ENCODE measurements around the gene ZBED6.

The ZBED6 gene

DNA sequence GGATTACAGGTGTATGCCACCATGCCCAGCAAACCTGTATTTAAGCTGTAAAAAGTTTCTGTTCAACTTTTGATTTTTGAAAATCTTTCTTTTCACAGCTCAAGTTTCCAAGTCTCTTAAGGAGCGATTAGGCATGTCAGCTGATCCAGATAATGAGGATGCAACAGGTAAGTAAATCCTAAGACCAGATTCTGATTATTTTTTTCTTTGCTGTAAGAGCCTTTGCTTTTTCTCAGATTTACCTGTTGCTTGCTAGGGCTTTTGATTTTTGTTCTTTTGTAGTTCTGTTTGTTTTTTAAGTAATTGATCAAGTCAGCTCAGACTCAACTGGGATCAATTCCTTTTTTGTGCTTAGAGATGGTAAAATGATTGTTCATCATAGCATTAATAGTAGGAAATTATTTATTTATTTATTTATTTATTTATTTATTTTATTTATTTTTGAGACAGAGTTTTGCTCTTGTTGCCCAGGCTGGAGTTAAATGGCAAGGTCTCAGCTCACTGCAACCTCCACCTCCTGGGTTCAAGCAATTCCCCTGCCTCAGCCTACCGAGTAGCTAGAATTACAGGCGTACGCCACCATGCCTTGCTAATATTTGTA lies 44.9 kb downstream of the ZBED6 start:
- no peak for DNase-seq (ENCODE audit: low spot score)

DNA sequence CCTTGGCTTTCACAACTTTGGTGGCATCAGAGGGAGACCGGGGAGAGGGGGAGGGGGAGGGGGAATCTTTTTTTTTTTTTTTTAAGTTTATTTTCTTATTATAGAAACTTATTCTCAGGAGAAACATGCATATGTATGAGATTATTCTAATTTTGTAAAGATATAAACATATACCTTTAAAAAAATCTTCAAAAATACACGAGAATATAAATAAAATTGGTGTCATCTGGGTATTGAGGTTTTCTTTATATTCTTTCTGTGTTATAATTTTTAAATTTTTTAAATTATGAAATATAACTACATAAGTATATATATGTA lies 47.1 kb downstream of the ZBED6 start:
- DNase-seq (ENCODE audit: low spot score), result no peak

DNA sequence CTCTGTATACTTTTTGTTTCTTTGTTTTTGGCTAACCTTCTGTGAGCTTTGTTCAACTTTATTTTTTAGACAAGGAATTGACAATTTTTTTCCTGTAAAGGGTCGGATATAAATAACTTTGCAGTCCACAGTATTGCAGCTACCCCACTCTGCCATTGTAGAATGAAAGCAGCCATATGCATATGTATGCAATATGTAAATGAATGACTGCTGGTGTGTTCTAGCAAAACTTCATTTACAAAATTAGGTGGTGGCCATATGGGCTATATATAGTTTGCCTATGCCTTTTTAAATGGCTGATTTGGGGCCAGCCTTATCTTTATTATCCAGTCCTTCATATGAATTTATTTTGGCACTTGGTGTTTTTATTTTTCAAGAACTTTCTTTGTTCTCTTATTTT lies 48.0 kb downstream of the ZBED6 start:
- no peak for DNase-seq (ENCODE audit: low spot score)
